Measurements from ENCODE around the gene MYBPHL. TPM values are rescaled to one million over a fixed set of nuclear protein-coding genes. Genes with fewer than 3 reads are reported as not detected.

MYBPHL gene
- total RNA-seq, 6 experiments from 2014 or later, result not detected

DNA sequence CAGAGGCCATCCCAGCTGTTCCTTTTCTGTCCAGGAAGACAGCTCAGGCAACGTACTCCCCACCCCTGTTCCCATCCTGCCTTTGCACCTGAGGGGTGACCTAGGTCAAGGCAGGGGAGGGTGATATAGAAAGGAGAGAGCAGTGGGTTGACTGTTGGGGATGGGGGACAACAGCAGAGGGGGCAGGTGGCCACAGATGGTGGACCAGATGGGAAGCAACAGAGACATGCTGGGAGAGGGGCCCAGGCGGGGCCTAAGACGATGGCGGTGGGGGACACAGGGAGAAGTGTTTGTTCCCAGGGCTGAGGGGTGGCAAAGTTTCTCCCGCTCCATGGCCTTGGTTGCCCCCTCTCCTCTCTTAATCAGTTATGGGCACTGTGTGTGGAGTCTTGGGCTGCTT is 51.1 kb downstream of the MYBPHL start:
- H3K27me3 ChIP-seq, result no peaks in the 10 kb centered on the region
- no peak overlapping the region for H3K27ac ChIP-seq
- intact Hi-C loops (cut with DNase I), result no loop called here
- no peak overlapping the region for H3K4me3 ChIP-seq
- DNase-seq, result no peak
- WGBS (ENCODE audit: insufficient coverage, low coverage, low lambda C conversion rate, missing lambda C conversion rate), result 94% methylated on average over 3 of the region's 5 CpGs
- ATAC-seq, result no peak
- H3K4me1 ChIP-seq, result no peaks in the 10 kb centered on the region
- H3K9me3 ChIP-seq, result no peaks in the 10 kb centered on the region
- H3K36me3 ChIP-seq, result no peaks in the 10 kb centered on the region
- TF ChIP-seq POLR2A (IDR thresholded peaks at IDR 0.05), result no peak
- TF ChIP-seq, protein P1, sequence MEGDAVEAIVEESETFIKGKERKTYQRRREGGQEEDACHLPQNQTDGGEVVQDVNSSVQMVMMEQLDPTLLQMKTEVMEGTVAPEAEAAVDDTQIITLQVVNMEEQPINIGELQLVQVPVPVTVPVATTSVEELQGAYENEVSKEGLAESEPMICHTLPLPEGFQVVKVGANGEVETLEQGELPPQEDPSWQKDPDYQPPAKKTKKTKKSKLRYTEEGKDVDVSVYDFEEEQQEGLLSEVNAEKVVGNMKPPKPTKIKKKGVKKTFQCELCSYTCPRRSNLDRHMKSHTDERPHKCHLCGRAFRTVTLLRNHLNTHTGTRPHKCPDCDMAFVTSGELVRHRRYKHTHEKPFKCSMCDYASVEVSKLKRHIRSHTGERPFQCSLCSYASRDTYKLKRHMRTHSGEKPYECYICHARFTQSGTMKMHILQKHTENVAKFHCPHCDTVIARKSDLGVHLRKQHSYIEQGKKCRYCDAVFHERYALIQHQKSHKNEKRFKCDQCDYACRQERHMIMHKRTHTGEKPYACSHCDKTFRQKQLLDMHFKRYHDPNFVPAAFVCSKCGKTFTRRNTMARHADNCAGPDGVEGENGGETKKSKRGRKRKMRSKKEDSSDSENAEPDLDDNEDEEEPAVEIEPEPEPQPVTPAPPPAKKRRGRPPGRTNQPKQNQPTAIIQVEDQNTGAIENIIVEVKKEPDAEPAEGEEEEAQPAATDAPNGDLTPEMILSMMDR (IDR thresholded peaks at IDR 0.05), result no peak

DNA sequence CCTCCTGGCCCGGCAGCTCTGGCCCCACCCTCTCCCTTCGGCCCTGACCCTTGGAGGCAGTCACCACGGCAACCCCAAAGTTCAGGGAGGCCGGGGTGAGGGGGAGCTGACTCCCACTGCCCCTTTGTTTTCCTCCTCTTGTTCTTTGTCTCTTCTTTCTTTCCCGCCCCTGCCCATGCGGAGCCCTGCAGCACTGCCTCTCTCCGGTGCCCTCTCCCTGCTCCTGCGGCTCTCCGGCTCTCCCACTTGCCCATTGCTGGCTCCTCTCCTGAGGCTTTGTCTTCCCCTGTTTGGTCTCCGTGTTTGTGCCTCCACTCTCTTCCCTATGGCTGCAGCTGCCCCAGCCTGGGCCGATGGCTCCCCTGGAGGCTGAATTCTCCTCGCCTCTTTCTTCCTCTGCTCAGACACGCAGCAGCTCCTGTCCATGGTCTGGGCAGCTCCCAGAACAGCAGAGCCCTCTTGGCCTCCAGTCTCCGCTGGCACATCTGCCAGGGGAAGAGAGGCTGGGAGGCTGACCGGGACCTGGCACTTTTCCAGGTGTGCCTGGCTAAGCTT is 51.6 kb downstream of the MYBPHL start:
- no peaks in the 10 kb centered on the region for H3K4me1 ChIP-seq
- DNase-seq, result no peak
- intact Hi-C loops (cut with DNase I), result no loop called here
- no peak overlapping the region for H3K4me3 ChIP-seq
- H3K27me3 ChIP-seq, result no peaks in the 10 kb centered on the region
- no peak for TF ChIP-seq POLR2A (IDR thresholded peaks at IDR 0.05)
- TF ChIP-seq, protein P1 (IDR thresholded peaks at IDR 0.05), result no peak
- H3K27ac ChIP-seq, result no peak overlapping the region
- WGBS (ENCODE audit: insufficient coverage, low coverage, low lambda C conversion rate, missing lambda C conversion rate), result 85% methylated on average over 8 of the region's 15 CpGs
- no peaks in the 10 kb centered on the region for H3K9me3 ChIP-seq
- H3K36me3 ChIP-seq, result no peaks in the 10 kb centered on the region
- ATAC-seq, result no peak

DNA sequence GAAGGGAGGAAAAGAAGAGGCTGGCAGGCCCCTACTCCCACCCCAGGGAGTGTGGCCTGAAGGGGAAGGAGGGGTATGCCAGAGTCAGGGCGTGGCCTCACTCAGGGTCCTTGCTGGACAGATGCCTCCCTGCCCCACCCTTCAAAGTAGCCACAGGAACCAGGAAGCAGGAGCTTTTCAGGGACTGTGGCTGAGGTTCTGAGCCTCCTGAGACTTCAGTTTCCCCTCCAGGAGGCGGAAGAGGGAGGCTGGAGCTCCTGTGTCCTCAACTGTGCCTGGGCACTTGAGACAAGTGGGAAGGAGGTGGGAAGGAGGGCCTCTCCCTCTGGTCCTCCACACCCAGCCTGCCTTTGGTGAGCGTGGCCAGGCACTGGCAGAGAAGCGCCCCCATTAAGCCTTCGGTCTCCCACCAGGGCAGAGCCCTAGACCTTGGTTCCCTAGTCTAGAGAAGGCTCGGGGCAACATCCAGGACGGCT is 52.2 kb downstream of the MYBPHL start:
- no peaks in the 10 kb centered on the region for H3K27me3 ChIP-seq
- H3K36me3 ChIP-seq, result no peaks in the 10 kb centered on the region
- H3K4me3 ChIP-seq, result no peak overlapping the region

DNA sequence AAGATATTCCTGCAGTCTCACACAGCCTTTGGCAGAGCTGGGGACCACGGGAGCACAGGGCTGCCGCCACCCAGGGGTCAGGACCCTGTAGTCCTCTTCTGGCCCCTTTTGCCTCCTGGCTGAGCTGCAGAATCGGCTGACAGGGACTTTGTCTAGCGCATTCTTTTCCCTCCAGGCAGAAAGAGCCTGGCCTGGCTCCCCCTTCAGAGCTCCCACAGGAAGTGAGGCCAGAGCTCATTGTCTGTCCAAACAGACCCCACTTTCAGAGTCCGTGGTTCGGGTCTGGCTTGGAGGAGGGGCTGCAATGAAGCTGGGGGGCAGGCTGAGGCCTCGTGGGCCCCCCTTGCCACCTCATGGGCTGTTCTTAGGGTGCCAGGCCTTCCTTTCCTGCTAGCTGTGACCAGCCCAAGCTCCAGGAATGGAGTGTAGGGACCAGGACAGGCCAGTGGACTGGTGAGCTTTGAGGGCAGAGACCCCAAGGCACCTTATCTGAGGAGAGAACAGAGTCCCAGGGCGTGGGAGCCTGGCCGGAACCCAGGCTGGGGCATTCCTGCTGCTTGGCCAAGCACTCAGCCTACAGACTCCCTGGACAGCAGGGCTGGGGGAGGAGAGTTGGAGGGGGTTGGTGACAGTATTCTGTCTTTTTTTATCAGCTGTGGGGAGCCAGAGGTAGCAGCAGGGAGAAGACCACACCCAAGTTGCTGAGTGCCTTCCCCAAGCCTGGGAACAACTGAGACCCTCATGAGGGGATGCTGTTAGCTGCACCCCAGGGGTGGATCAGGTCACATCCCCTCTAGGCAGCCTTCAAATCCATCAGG is 52.8 kb downstream of the MYBPHL start:
- no peaks in the 10 kb centered on the region for H3K36me3 ChIP-seq
- H3K4me3 ChIP-seq, result no peak overlapping the region
- H3K4me1 ChIP-seq, result peaks cover 0 to 3% (median 0%) of the 10 kb centered on the region in 4 donors
- 0% methylated on average over 1 of the region's 9 CpGs for WGBS (ENCODE audit: insufficient coverage, low coverage, low lambda C conversion rate, missing lambda C conversion rate)
- intact Hi-C loops (cut with DNase I), result no loop called here
- DNase-seq, result no peak
- no peak overlapping the region for H3K27ac ChIP-seq
- ATAC-seq, result no peak
- H3K9me3 ChIP-seq, result no peaks in the 10 kb centered on the region
- TF ChIP-seq, protein P1 (IDR thresholded peaks at IDR 0.05), result no peak
- no peak for TF ChIP-seq POLR2A (IDR thresholded peaks at IDR 0.05)
- no peaks in the 10 kb centered on the region for H3K27me3 ChIP-seq

More for the DNA sequence above, 52.2 kb downstream of the MYBPHL start:
- 100% methylated on average over 1 of the region's 7 CpGs for WGBS (ENCODE audit: insufficient coverage, low coverage, low lambda C conversion rate, missing lambda C conversion rate)
- H3K27ac ChIP-seq, result no peak overlapping the region
- H3K9me3 ChIP-seq, result no peaks in the 10 kb centered on the region
- intact Hi-C loops (cut with DNase I), result no loop called here
- no peak for TF ChIP-seq POLR2A (IDR thresholded peaks at IDR 0.05)
- TF ChIP-seq, protein P1 (IDR thresholded peaks at IDR 0.05), result no peak
- no peaks in the 10 kb centered on the region for H3K4me1 ChIP-seq
- ATAC-seq (no peak), DNase-seq (no peak)

Measured in right lobe of liver (tissue), 6 donors.